CD4-positive, alpha-beta T cell treated with Interleukin-1 beta for 1 hour (primary cell): ENCODE results near the gene CASD1.

Experiments
- DNase-seq, 2 donors: peaks; one replicate each; pipeline ENCODE4 v3.0.0-alpha.2; 2020 to 2022

Gene CASD1

GRCh38 chr7:94509264-94509886 is at the start of gene CASD1:
Gene CASD1, plus strand, starts transcription at chr7:94509809. Its CDS starts 276 bp downstream, at chr7:94510085.
- DNase-seq = peak; percentile 69 to 73

DNA sequence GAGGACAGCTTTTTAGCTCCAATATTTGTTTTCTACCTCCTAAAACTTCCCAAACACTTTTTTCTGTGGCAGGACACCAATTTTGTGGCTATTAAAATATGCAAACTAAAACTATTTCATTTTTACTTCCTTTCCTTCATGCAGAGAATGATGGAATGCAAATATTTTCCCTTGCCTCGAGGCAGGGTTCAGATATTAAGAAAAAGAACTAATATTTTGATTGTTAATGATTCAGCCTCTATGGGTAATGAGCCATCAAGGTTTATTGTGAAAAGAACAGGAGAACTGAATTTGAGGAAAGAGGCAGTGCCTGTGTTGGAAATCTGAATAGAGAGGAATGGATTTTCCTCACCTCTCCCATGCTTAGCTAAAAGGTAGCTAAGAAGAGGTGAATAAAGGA is 43.1 kb upstream of the CASD1 start:
- no peak for DNase-seq

DNA sequence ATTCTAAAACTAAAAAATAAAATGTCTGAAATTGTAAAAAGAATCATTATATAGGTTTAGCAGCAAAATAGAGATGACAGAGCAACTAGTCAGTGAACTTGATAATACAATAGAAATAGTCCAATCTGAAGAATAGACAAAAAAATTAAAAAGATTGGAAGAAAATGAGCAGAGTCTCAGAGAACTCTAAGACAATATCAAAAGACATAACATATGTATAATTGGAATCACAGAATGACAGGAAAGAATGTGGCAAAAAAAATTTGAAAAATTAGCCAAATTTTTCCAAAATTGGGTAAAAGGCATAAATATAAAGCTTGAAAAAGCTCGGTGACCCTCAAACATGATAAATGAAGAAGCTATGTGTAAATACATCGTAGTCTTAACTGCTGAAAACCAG is 38.0 kb upstream of the CASD1 start:
- DNase-seq = no peak

DNA sequence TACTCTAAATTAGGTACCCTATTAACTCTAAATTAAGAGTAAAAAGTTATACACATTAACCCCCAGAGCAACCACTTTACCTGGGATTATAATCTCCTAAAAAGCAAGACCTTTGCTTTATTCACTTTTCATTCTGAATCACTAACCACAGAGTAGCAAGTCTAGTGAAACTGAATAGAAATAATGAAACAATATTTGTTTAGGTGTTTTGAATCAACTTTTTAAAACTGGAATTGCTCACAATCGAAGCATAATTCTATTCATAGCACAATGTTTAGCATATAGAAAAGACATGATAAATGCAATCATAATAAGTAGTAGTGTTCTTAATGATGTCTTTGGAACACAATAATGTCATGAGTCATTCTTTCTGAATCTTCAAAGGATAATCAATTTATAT is 37.0 kb upstream of the CASD1 start:
- no peak for DNase-seq

- DNase-seq = no peak
Observed at GRCh38 chr7:94476251-94476840, 33.3 kb upstream of the CASD1 start.

- DNase-seq = no peak
Observed at GRCh38 chr7:94477878-94478277, 31.7 kb upstream of the CASD1 start.

DNA sequence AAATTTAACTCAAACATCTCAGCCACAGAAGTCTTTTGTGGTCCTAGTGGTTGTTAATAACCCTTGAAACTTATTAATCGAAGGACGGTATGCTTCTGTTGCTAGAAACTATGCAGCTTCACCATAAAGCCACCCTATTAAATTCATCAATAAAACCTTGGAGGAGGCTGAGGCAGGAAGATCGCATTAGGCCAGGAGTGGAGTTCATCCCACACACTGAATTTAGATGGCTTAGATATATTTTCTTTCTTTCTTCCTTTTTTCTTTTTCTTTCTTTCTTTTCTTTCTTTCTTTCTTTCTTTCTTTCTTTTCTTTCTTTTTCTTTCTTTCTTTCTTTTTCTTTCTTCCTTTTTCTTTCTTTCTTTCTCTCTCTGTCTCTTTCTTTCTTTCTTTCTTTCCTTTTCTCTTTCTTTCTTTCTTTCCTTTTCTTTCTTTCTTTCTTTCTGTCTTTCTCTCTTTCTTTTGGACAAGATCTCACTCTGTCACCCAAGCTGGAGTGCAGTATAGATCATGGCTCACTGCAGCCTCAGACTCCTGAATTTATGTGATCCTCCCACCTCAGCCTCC is 30.9 kb upstream of the CASD1 start:
- no peak for DNase-seq

- DNase-seq = no peak
Observed at GRCh38 chr7:94481279-94481678, 28.3 kb upstream of the CASD1 start.

DNA sequence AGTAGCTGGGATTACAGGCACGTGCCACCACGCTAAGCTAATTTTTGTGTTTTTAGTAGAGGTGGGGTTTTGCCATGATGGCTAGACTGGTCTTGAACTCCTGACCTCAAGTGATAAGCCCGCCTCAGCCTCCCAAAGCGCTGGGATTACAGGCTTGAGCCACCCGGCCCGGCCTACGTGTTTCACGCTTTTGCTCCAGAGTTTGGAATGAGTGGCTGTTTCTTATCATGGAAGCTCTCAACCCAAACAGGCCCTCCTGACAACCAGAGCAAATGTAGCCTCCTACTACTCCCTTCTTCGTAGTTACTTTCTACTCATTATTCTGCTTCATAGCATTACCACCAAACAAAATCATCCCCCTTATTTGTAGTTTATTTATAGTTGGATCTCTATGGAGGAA is 26.8 kb upstream of the CASD1 start:
- no peak for DNase-seq

GRCh38 chr7:94483843-94484242 is 25.8 kb upstream of the CASD1 start:
- no peak for DNase-seq

GRCh38 chr7:94486216-94486615 is 23.4 kb upstream of the CASD1 start:
- no peak for DNase-seq

GRCh38 chr7:94491410-94491809 is 18.2 kb upstream of the CASD1 start:
- no peak for DNase-seq

GRCh38 chr7:94492601-94493000 is 17.0 kb upstream of the CASD1 start:
- DNase-seq = no peak

GRCh38 chr7:94497874-94498670 is 11.5 kb upstream of the CASD1 start:
- no peak for DNase-seq

- DNase-seq = no peak
Observed at GRCh38 chr7:94498918-94499317, 10.7 kb upstream of the CASD1 start.

DNA sequence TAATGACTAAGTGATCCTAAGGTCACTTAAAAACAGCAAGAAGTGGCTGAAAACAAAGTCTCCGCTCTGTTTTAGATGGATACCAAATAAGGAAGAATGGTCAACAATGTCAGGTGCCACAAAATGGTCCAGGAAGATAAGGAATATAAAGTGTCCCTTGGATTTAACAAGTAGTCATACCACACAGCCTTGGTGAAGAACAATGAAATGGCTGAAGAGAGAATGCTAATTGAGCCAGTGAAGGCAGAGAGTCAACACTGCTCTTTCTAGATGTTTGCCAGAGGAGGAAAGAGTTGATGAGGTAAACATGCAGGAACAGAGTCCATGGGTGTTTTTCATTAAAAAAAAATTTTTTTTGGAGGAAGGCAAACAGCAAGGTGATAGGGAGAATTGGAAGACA is 2.1 kb upstream of the CASD1 start:
- no peak for DNase-seq

DNA sequence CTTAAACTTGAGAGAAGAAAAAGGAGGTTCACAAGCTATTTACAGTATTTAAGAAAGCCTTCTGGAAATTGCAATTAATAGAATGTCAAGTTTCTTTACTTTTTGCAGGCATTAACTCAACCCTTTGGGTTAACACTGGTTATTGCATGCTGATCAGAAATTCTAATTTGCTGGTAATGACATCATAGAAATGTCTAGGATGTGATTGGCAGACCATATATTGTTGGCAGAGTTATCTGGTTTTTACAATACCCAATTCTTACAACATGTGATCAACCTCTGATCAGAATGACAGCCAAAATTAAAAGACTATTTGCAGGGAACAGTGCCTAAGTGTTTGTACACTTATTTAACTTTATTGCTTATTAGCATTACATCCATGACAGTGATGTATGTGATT is 1.6 kb upstream of the CASD1 start:
- no peak for DNase-seq

DNA sequence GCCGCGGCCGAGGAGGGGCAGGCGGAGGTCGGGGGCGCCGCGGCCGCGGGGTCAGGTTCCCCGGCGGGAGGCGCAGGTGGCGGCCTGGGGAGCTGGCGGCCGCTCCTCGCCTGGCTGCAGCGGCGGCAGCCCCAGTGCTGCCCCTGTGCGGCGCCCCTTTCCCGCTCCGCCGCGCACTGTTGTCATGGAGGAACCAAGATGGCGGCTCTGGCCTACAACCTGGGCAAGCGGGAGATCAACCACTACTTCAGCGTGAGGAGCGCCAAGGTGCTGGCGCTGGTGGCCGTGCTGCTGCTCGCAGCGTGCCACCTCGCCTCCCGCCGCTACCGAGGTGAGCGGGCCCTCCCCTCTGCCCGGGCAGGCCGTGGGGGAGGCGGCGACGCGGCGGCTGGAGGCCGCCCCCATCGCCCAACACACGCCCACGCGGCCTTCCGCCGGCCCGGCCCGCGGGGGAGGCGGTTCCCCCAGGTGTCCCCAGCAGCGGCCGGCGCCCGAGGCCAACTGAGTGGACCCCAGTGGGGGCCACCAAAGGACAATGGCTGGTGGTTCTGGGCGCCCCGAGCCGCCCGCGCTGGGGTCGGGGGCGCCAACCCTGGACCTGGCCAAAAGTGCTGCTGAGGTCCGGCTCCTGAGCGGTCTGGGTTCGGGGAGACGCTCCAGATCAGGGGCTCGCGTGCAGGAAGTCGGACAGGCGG is 425 bp downstream of the CASD1 start:
- DNase-seq = peak; percentile 69 to 72

GRCh38 chr7:94510582-94511496 is 1.2 kb downstream of the CASD1 start:
- DNase-seq = peak; percentile 8 to 43

- no peak for DNase-seq
Observed at GRCh38 chr7:94511718-94512117, 2.1 kb downstream of the CASD1 start.

DNA sequence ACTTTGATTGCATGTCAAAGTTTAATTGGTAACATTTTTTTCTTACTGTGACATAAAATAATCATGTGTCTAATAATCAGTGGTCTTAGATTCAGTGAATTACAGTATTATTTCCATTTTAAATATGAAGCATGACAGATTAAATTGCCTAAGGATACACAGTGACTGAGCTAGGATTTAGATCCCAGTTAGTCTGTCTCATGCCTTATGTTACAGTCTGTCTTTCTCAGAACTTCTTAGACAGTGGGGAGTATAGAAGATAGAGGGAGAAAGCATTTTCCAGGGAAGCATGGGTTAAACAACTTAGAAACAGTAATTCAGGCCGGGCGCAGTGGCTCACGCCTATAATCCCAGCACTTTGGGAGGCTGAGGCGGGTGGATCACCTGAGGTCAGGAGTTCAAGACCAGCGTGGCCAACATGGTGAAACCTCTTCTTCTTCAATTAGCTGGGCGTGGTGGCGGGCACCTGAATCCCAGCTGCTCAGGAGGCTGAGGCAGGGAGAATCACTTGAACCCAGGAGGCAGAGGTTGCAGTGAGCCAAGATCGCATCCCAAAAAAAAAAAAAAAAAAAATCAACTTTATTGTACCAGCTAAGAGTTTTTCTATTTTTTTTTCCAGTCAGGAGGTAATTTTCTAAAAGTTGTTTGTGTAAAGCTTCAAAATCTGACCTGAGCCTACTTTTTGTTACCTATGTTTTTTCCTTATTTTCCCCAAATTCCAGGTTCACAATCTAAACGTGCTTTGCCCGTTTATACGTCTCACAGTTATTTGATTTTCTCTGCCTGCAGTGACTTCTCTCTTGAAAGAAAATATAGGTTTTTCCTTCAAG is 3.3 kb downstream of the CASD1 start:
- DNase-seq = no peak
